BJ (cell line): Measurements from ENCODE around the gene SPRY2. TPM values are rescaled to one million over a fixed set of nuclear protein-coding genes. Genes with fewer than 3 reads are reported as not detected.

Experiments used
- CTCF ChIA-PET: fragments of 350-600 bp; formaldehyde crosslinking; extraction: SDS; loops from one replicate; lab custom pipeline; 2021; ENCODE audit warnings: antibody characterized with exemption, inconsistent platforms; lab: Yijun Ruan, JAX
- POLR2A ChIA-PET: fragments of 300-600 bp; sonication (Branson Sonifier 250); formaldehyde crosslinking; extraction: SDS; loops from one replicate; lab custom pipeline; 2021; ENCODE audit warnings: antibody characterized with exemption; lab: Charles Lee
- DNase-seq: peaks from one replicate; pipeline ENCODE4 v3.0.0-alpha.2; 2011; ENCODE audit warnings: low read depth
- H3K27me3 ChIP-seq: 2 replicates; pipeline ENCODE4 v1.6.0; 2011; ENCODE audit warnings: low read length; ENCODE audit not compliant: control insufficient read depth, insufficient read depth
- H3K36me3 ChIP-seq: 2 replicates; pipeline ENCODE4 v1.5.1; 2011; ENCODE audit warnings: low read length; ENCODE audit not compliant: control insufficient read depth, insufficient read depth
- H3K4me3 ChIP-seq: 2 replicates; pipeline ENCODE4 v1.5.1; 2011; ENCODE audit warnings: low read depth, mild to moderate bottlenecking, control low read depth, low read length
- CTCF ChIP-seq: IDR thresholded peaks from 2 replicates; pipeline ENCODE4 v1.5.1; 2011; ENCODE audit warnings: low read depth, mild to moderate bottlenecking, control low read depth, inconsistent platforms, low read length, moderate library complexity; ENCODE audit not compliant: insufficient read depth
- polyA minus RNA-seq: library from RNA; depleted of rRNA, polyadenylated mRNA; stranded (reverse); fragments of >200 nt; gene quantifications from 2 replicates; pipeline ENCODE4 v1.2.3, GENCODE V29; 2011; rRNA and poly(A)+ RNA removed
- polyA plus RNA-seq: library from polyadenylated mRNA; depleted of rRNA; stranded (reverse); fragments of >200 nt; gene quantifications from 2 replicates; pipeline ENCODE4 v1.2.3, GENCODE V29; 2011; rRNA removed

SPRY2 gene
- polyA plus RNA-seq, result 21.0 and 21.6 TPM in 2 replicates
- 18.0 and 25.0 TPM in 2 replicates for polyA minus RNA-seq

GRCh38 chr13:80341101-80341755, at the start of gene SPRY2:
SPRY2 (minus strand) TSS chr13:80341126; CDS start chr13:80337705, 3,421 bp downstream.
- POLR2A ChIA-PET, result interaction anchor here (0.6 to 1.0 kb wide), 3 partner anchors 405 to 744 kb away, joined by 3 to 6 read pairs (median 4); no protein-coding TSS in a partner anchor
- no peak for TF ChIP-seq CTCF
- Histone ChIP-seq H3K4me3 (peak within 1 kb of the TSS; percentile 86), H3K27me3 (no peaks in the 10 kb centered on the region), H3K36me3 (peaks cover 3% of the 10 kb centered on the region; the same call in 1 of the 2 replicates)
- CTCF ChIA-PET, result interaction anchor here (0.8 to 3.3 kb wide), 9 partner anchors 8 to 666 kb away, joined by 3 to 48 read pairs (median 4); no protein-coding TSS in a partner anchor
- peak; percentile 70 for DNase-seq

- ChIA-PET POLR2A (no interaction called here), CTCF (interaction anchor here (0.6 kb wide), 1 partner anchor 63 kb away, joined by 4 read pairs; no protein-coding TSS in a partner anchor)
- no peak for DNase-seq
- Histone ChIP-seq H3K27me3 (no peaks in the 10 kb centered on the region), H3K4me3 (no peak overlapping the region), H3K36me3 (no peaks in the 10 kb centered on the region)
- TF ChIP-seq CTCF, result no peak
These were observed 49.4 kb upstream of the SPRY2 start for GRCh38 chr13:80390338-80390737.

- no peak for DNase-seq
- POLR2A ChIA-PET, result no interaction called here
- Histone ChIP-seq H3K36me3 (no peaks in the 10 kb centered on the region), H3K4me3 (no peak overlapping the region), H3K27me3 (no peaks in the 10 kb centered on the region)
- no peak for TF ChIP-seq CTCF
- CTCF ChIA-PET, result no interaction called here
These were observed 48.4 kb upstream of the SPRY2 start for GRCh38 chr13:80389073-80390038.

GRCh38 chr13:80388506-80388905, 47.6 kb upstream of the SPRY2 start:
- ChIA-PET CTCF (interaction anchor here (1.2 kb wide), 1 partner anchor 9 kb away, joined by 3 read pairs; no protein-coding TSS in a partner anchor), POLR2A (no interaction called here)
- Histone ChIP-seq H3K27me3 (no peaks in the 10 kb centered on the region), H3K4me3 (no peak overlapping the region), H3K36me3 (no peaks in the 10 kb centered on the region)
- DNase-seq, result no peak
- no peak for TF ChIP-seq CTCF

- Histone ChIP-seq H3K27me3 (no peaks in the 10 kb centered on the region), H3K36me3 (no peaks in the 10 kb centered on the region), H3K4me3 (no peak overlapping the region)
- DNase-seq, result no peak
- TF ChIP-seq CTCF, result no peak
- CTCF ChIA-PET, result no interaction called here
- POLR2A ChIA-PET, result no interaction called here
These were observed 45.7 kb upstream of the SPRY2 start for GRCh38 chr13:80386592-80386991.
